OCI-LY1 (cell line): Measurements from ENCODE around the gene IKZF2.

ENCODE experiments used
- H2AFZ ChIP-seq: fragments of 200-600 bp; sonication (generic), shearing (Covaris generic); 2 replicates; pipeline ENCODE4 v1.6.0; 2014; ENCODE audit warnings: antibody characterized with exemption, mild to moderate bottlenecking, low read length
- H3F3A ChIP-seq: fragments of 200-600 bp; sonication (generic), shearing (Covaris generic); 2 replicates; pipeline ENCODE4 v1.6.0; 2014; ENCODE audit warnings: mild to moderate bottlenecking, antibody characterized with exemption, low read length, moderate library complexity; ENCODE audit not compliant: insufficient read depth
- H3K27ac ChIP-seq: fragments of 200-600 bp; sonication (generic); 2 replicates; pipeline ENCODE4 v1.5.1; 2014; ENCODE audit warnings: low read length, mixed run types, mild to moderate bottlenecking, low read depth; ENCODE audit not compliant: poor library complexity, severe bottlenecking
- H3K27me3 ChIP-seq: fragments of 200-600 bp; sonication (generic); 2 replicates; pipeline ENCODE4 v1.6.0; 2014; ENCODE audit warnings: antibody characterized with exemption, mild to moderate bottlenecking, low read length, moderate library complexity; ENCODE audit not compliant: insufficient read depth
- H3K36me3 ChIP-seq: fragments of 200-600 bp; sonication (generic); 2 replicates; pipeline ENCODE4 v1.6.1; 2014; ENCODE audit warnings: mild to moderate bottlenecking, antibody characterized with exemption, low read length, moderate library complexity, mixed read lengths; ENCODE audit not compliant: insufficient read depth
- H3K4me1 ChIP-seq: fragments of 200-600 bp; sonication (generic); 2 replicates; pipeline ENCODE4 v1.5.1; 2014; ENCODE audit warnings: mild to moderate bottlenecking, low read length, moderate library complexity; ENCODE audit not compliant: insufficient read depth, severe bottlenecking
- H3K4me2 ChIP-seq: fragments of 200-600 bp; sonication (generic), shearing (Covaris generic); 2 replicates; pipeline ENCODE4 v1.6.1; 2014; ENCODE audit warnings: low read length
- H3K4me3 ChIP-seq: fragments of 200-600 bp; sonication (generic); 2 replicates; pipeline ENCODE4 v1.5.1; 2014; ENCODE audit warnings: low read length, low read depth, mild to moderate bottlenecking, mixed read lengths; ENCODE audit not compliant: poor library complexity, severe bottlenecking
- H3K79me2 ChIP-seq: fragments of 200-600 bp; shearing (Covaris generic); 2 replicates; pipeline ENCODE4 v1.6.1; 2016; ENCODE audit warnings: mixed run types, low read length, mixed read lengths; ENCODE audit not compliant: insufficient read depth
- H3K9ac ChIP-seq: fragments of 200-600 bp; sonication (generic), shearing (Covaris generic); 2 replicates; pipeline ENCODE4 v1.6.1; 2014; ENCODE audit warnings: mild to moderate bottlenecking, low read length, mixed read lengths
- H3K9me2 ChIP-seq: fragments of 200-600 bp; sonication (generic), shearing (Covaris generic); 2 replicates; pipeline ENCODE4 v1.6.1; 2014; ENCODE audit warnings: low read depth, mild to moderate bottlenecking, low read length, mixed read lengths
- H3K9me3 ChIP-seq: fragments of 200-600 bp; shearing (Covaris generic); 2 replicates; pipeline ENCODE4 v1.6.1; 2014; ENCODE audit warnings: low read length, mixed read lengths
- H4K20me1 ChIP-seq: fragments of 200-600 bp; sonication (generic), shearing (Covaris generic); 2 replicates; pipeline ENCODE4 v1.6.0; 2016; ENCODE audit warnings: mild to moderate bottlenecking, low read length; ENCODE audit not compliant: insufficient read depth
- CTCF ChIP-seq: fragments of 200-600 bp; sonication (generic), shearing (Covaris generic); IDR thresholded peaks from 2 replicates; pipeline ENCODE4 v1.5.1; 2017; ENCODE audit warnings: mild to moderate bottlenecking, antibody characterized with exemption, low read length, moderate library complexity, mixed read lengths
- EZH2 ChIP-seq: fragments of 200-600 bp; sonication (generic), shearing (Covaris generic); IDR thresholded peaks from 2 replicates; pipeline ENCODE4 v1.8.0; 2017; ENCODE audit warnings: borderline replicate concordance, mixed run types, mild to moderate bottlenecking, antibody characterized with exemption, low read length, moderate library complexity, mixed read lengths

IKZF2 gene

DNA sequence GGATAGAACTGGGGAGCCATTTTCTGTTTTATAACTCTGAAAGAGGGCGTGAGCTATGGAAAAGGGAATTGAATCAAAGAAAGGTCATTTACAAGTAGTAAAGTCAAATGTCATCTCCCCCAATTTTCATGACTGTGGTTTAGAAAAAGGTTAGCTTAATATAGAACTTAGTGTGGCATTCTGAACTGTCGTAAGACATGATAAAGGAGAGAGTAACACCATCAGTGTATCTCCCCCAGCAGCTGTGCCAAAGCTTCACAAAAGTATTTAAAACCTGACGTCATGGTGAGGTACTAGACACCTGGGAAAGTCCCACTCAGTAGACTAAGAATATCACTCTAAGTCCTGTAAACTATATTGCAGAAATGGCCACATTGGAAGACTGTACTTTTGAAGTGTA lies 5.8 kb upstream of the IKZF2 start:
- TF ChIP-seq CTCF (no peak), EZH2 (no peak)
- Histone ChIP-seq H3K79me2 (peaks cover 12% of the 10 kb centered on the region; the same call in 1 of the 2 replicates), H3K4me3 (no peak overlapping the region), H3K9ac (peak overlapping the region; percentile 54), H3K4me2 (peak overlapping the region; percentile 45), H3K4me1 (peaks cover 73% of the 10 kb centered on the region), H3K9me2 (no peaks in the 10 kb centered on the region), H3K36me3 (peaks cover 3% of the 10 kb centered on the region; the same call in 1 of the 2 replicates), H3F3A (no peaks in the 10 kb centered on the region), H4K20me1 (no peaks in the 10 kb centered on the region), H3K27me3 (no peaks in the 10 kb centered on the region), H3K9me3 (no peaks in the 10 kb centered on the region), H3K27ac (peak overlapping the region; percentile 98), H2AFZ (no peak overlapping the region)

DNA sequence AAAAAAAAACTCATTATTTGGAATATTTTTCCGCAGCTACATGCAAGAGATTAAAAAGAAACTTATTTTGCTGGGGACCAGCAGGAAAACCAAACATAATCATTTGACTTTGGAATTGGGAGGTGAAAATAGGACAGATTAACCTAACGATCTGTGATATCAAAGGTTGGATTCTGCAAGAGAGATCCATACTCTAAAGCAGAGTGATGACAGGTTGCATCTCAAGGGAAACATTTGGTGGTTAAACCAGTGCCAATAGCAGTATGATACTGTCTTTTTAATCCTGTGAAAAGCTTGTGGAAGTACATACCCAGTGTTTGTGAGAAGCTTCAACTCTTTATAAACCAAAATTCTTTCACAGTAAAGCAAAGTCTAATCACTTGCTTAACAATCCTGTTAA lies 5.3 kb upstream of the IKZF2 start:
- Histone ChIP-seq H3K9me3 (no peaks in the 10 kb centered on the region), H3K4me2 (peak overlapping the region; percentile 45), H3K4me1 (peaks cover 68% of the 10 kb centered on the region), H2AFZ (no peak overlapping the region), H3K9me2 (no peaks in the 10 kb centered on the region), H3K27me3 (no peaks in the 10 kb centered on the region), H3K36me3 (peaks cover 7% of the 10 kb centered on the region; the same call in 1 of the 2 replicates), H3K79me2 (peaks cover 12% of the 10 kb centered on the region; the same call in 1 of the 2 replicates), H4K20me1 (no peaks in the 10 kb centered on the region), H3F3A (no peaks in the 10 kb centered on the region), H3K4me3 (peak overlapping the region; percentile 17), H3K27ac (peak overlapping the region; percentile 98), H3K9ac (peak overlapping the region; percentile 54)
- no peak for TF ChIP-seq EZH2
- TF ChIP-seq CTCF, result no peak

DNA sequence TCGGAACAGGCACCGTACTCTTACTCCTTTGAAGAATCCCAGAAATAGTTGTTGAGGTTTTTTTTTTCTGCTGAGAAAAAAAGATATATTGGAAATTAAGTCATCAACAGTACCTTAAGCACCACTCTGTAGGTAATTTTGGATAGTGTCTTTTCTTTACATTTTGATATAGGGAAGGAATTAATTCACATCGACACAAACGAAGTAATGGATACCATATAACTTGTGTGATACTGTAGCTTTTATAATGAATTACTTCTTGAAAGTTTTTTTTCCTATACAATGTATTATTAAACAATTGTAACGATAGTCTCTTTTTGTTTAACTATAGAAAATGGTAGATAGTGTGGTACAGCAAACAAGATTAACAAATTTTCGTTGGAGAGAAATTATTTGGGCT lies 1.5 kb upstream of the IKZF2 start:
- Histone ChIP-seq H3K9ac (peak overlapping the region; percentile 99), H3K79me2 (peaks cover 46% of the 10 kb centered on the region), H3K4me3 (peak overlapping the region; percentile 92), H3K4me2 (peak overlapping the region; percentile 95), H3K27ac (peak overlapping the region; percentile 98), H3K4me1 (peaks cover 52% of the 10 kb centered on the region), H3K9me3 (no peaks in the 10 kb centered on the region), H3K9me2 (no peaks in the 10 kb centered on the region), H3K36me3 (peaks cover 15% of the 10 kb centered on the region), H2AFZ (no peak overlapping the region), H4K20me1 (no peaks in the 10 kb centered on the region), H3F3A (no peaks in the 10 kb centered on the region), H3K27me3 (no peaks in the 10 kb centered on the region)
- TF ChIP-seq EZH2 (no peak), CTCF (no peak)
